Stimulated activated CD4-positive, alpha-beta T cell treated with anti-CD3 and anti-CD28 coated beads, Interleukin-15, amount 100 ng/mL, for 24 hours (primary cell): Measurements from ENCODE around the gene C19orf73.
"Not testable (repeated sequence)": the region's sequence is repeated elsewhere in the genome, so short reads cannot be mapped to it uniquely, and the experiment has no call there.

Experiments used
- DNase-seq: peaks from one replicate; pipeline ENCODE4 v3.0.0-alpha.2; 2020

Gene C19orf73

DNA sequence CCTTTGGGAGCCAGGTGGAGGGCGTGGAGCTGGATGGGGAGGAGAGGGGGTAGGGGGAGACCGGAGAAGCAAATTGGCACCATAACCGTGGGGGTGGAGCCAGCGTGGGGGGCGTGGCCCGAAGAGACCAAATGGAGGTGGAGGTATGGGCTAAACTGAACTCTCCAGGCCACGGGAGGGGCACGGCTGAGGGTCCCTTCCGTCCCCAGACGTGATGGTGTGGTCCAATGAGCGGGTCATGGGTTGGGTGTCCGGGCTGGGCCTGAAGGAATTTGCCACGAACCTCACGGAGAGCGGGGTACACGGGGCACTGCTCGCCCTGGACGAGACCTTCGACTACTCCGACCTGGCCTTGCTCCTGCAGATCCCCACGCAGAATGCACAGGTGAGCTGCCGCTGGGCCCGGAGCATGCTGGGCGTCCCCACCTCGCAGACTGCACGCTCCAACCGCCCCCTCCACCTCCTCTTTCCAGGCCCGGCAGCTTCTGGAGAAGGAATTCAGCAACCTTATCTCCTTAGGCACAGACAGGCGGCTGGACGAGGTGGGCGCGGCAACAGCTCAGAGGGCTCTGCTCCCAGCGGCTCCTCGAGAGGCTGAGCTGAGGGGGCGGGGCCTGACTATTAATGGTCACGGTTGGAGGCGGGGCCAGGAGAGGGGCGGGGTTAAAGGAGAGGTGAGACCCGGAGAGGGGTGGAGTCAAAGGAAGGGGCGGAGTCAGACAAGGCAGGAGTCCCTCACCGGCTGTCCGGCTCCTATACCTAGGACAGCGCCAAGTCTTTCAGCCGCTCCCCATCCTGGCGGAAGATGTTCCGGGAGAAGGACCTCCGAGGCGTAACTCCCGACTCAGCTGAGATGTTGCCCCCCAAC lies 30.1 kb upstream of the C19orf73 start:
- DNase-seq = peak; percentile 91

DNA sequence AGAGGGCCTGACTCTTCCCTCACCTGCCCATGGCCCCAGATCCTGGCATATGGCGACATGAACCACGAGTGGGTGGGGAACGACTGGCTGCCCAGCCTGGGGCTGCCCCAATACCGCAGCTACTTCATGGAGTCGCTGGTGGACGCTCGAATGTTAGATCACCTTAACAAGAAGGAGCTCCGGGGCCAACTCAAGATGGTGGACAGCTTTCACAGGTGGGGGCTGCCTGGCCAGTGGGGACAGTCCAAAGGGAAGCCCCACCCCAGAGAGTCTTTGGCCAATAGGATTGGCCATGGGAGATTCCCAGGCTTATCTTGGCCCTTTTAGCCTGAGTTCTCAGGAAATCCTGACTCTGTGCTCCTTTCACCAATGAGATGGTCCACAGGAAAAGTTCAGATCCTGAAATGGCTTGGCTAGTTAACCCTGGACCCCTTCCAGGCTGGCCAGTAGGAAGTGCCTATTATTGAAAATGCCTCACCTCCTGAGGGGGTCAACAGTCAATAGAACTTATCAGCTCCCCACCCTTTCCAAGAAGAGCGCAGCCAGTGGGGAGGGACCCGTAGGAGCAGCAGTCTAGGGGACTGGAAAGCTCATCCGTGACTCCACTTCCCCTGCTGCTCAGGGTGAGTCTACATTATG lies 29.2 kb upstream of the C19orf73 start:
- DNase-seq = no peak

DNA sequence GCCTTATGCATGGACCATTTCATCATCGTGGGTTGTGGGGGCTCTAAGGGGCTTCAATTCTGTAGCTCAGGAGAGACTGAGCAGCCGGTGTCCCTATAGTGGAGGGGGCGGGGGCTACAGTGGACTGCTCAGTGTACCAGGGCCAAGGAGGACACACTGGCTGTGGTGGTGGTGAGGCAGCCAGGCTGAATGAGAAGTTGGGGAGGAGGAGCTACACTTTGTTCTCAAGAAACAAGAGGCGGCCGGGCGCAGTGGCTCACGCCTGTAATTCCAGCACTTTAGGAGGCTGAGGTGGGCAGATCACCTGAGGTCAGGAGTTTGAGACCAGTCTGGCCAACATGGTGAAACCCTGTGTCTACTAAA lies 27.4 kb upstream of the C19orf73 start:
- DNase-seq = not testable (repeated sequence)

DNA sequence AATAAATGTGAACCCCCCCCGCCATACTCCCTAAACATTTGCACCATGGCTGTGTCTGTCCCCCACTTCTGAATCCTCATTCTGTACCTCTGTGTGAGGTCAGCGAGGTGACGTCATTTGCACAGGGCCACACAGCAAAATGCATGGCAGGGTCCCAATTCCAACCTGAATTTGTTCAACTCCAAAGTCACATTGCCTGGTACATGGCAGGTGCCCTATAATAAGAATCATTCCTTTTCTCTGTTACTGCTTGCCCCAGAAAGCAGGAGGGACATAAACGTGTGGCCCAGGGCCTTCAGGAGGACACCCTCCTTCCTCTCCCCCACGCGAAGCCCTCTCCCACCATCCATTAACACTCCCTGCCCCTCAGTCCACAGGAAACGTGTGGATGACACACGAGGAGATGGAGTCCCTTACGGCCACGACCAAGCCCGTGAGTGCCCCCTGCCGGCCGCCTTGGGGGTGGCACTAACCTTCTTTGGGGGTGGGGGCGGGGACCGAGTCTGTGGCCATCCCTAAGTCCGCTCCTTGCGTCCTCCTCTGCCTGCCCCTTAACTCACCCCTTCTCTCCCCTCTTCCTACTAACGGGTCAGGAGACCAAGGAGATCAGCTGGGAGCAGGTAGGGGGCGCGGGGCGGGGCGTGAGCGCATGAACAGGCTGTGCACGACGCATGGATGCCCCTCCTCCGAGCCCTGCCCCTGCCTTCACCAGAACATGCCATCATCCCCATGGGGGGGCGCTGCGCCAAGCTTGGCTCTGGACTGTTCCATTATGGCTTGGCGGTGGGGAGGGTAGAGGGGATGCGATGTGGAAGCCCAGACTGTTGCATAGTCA lies 26.8 kb upstream of the C19orf73 start:
- peak; percentile 85 for DNase-seq

DNA sequence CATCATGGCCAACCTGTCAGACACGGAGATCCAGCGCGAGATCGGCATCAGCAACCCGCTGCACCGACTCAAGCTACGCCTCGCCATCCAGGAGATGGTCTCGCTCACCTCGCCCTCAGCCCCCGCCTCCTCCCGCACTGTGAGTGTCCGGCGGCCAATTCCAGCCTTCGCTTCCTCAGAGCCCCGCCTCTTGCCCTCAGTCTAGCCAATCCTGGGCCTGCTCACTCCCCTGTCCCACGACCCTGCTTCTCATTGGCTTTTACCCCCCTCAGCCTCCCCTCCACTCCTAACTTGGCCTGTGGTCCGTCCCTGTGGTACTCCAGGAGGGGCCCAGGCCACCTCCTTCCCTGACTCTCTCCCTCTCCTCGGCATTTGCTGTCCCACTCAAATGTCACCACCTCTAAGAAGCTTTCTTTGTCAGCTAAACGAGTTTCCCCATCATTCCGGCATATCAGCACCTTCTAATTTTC lies 24.0 kb upstream of the C19orf73 start:
- peak; percentile 87 for DNase-seq

DNA sequence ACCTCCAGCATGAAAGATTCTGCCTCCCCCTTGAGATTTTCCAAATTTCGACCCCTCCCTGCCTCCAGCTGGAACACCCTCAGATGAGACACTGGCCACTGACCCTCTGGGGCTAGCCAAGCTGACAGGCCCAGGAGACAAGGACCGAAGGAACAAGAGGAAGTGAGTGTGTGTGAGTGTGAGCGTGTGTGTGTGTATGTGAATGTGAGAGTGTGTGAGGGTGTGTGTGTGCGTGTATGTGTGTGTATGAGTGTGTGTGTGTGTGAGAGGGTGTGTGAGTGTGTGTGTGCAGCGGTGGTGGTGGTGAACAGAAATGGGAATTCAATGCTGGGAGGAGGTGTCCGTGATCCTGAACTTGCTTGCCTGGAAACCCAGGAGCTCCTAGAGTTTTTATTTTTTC lies 22.4 kb upstream of the C19orf73 start:
- DNase-seq = no peak

DNA sequence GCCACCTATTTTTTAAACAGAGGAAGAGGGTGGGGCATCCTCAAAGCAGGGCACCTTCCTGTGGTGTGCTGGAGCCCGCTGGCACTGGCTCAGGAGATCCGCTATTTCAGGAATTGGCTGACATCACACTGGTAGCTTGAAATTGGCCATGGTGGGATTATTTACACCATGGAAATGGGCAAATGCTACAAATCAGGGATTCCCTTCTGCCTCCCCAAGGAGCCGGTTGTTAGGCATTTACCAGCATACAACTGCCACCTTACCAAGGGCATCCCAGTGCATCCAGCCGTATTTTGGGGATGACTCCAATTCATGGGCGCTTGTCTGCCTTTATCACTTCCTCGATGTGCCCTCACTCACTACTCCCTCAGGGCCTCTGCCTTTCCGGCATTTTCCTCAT lies 22.0 kb upstream of the C19orf73 start:
- no peak for DNase-seq

DNA sequence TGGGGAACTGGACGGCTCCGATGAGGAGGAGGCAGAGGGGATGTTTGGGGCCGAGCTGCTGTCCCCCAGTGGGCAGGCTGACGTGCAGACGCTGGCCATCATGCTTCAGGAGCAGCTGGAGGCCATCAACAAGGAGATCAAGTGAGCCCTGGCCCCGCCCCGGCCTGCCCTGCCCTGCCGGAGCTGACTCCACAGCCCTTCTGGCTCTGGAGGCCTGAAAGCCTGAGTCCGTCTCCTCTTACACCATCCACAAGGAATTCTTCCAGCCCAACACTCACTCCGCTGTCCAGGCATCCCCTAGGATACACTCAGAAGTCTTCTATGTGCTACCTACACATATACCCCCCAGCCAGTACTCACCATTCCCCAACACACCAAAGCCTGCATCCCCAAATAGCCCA lies 17.8 kb upstream of the C19orf73 start:
- no peak for DNase-seq

DNA sequence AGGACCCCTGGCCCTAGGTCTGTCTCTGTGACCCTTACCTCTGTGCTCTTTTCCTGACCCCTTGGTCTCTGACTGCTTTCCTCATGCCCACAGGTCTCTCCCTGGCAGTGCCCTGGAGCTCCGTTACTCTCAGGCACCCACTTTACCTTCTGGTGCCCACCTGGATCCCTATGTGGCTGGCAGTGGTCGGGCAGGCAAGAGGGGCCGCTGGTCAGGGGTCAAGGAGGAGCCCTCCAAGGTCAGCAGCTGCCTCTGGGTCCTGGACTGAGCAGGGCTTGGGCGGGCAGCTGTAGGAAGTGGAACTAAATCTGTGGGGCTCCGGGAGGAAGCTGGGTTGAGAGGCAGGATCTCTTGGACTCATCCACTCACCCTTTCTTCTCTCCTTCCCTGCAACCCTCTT lies 16.7 kb upstream of the C19orf73 start:
- no peak for DNase-seq

DNA sequence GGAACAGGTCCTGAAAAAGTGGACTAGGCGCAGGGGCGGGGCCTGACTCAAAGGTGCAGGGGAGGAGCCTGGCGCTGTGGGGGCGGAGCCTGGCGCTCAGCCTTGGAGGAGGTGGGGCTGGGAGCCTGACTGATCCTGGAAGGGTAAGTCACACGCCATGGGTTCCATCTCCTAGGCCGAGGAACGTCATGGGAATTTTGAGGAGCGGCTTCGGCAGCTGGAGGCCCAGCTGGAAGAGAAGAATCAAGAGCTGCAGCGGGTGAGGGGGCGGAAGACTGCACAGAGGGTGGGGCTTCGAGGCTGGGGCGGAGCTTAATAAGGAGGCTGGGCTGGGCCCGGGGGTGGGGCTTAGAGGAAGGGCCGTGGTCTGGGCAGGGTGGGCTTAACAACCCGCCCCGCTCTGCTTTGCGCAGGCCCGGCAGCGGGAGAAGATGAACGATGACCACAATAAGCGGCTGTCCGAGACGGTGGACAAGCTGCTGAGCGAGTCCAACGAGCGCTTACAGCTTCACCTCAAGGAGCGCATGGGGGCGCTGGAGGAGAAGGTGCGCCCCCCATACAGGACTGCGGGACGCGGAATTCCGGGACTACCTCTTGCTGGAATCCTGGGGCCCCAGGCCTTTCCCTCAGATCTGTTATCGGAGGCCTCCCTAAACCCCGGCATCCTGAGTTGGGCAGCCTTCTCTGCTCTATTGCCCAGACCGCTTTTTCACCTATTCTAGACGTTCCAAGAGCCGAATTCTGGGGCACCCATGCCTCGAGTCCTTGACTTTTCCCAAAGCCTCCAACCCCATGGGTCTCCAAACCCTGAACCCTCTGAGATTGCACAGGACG lies 14.9 kb upstream of the C19orf73 start:
- peak; percentile 68 for DNase-seq

DNA sequence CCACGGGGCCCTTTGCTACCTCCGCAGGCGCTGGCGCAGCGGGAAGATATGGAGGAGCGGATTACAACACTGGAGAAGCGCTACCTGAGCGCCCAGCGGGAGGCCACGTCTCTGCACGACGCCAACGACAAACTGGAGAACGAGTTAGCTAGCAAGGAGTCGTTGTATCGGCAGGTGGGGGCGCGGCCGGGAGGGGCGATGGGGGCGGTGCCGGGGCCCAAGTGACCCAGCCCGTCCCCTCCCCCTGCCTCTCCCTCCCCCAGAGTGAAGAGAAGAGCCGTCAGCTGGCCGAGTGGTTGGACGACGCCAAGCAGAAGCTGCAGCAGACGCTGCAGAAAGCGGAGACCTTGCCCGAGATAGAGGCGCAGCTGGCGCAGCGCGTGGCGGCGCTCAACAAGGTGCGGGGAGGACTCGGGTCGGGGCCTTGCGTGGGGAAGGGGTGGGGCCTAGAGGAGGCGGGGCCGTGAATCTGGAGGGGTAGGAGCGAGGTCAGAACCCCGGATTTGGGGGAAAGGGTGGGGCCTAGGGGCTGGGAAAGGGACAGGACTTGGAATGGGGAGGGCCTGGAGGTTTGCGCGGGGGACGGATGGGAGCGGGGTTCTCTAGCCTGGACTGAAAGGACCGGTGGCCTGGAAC lies 14.1 kb upstream of the C19orf73 start:
- DNase-seq = peak; percentile 41

DNA sequence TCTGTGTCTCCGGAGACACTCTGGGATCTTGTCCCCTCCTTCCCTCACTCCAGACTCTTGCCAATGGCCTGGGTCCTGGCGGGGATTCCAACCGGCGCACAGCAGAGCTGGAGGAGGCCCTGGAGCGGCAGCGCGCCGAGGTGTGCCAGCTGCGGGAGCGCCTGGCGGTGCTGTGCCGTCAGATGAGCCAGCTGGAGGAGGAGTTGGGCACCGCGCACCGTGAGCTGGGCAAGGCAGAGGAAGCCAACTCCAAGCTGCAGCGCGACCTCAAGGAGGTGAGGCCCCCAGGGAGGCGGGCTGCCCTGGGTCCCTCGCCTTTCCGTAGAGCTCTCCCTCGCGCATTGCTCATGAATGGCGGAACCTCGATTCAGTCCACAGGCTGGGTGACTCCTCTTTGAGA lies 11.4 kb upstream of the C19orf73 start:
- DNase-seq = no peak

DNA sequence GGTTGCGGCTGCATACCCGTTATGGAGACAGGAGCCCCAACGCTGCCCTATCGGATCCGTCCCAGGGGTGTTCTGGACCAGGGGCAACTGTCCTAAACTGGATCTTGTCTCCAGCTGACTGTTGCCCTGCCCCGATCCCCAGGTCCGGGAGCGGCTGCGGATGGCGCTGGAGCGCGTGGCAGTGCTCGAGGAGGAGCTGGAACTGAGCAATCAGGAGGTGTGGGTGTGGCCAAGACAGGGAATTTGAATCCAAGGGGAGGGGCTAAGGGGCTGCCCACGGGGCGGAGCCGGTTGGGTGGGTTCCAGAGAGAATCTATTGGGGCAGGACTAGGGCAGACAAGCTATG lies 10.3 kb upstream of the C19orf73 start:
- DNase-seq = no peak

DNA sequence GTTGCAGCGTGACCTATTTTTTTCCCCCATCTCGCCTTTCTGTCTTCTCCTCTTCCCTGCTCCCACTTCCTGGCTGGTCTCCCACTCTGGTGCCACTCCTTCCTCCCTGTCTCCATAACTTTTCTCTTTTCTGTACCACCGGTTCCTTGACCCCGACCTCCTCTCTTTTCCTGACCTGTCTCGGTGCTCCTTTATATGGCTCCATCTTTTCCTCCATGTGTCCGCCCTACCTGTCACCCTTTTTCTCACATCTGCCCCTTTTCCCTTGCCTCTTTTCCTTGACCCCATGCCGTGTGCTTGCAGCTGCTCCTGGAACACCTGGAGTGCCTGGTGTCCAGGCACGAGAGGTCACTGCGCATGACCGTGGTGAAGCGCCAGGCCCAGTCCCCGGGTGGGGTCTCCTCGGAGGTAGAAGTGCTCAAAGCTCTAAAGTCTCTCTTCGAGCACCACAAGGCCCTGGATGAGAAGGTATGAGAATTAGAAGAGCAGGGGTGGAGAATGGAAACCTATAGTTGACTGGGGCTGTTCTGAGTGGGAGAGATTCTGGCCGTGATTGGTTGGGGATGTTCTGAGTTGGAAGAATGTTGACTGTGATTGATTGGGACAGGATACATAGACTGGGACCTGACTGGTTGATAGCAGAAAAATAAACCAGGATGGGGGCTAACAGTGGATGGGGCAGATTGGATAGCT lies 9.7 kb upstream of the C19orf73 start:
- no peak for DNase-seq

DNA sequence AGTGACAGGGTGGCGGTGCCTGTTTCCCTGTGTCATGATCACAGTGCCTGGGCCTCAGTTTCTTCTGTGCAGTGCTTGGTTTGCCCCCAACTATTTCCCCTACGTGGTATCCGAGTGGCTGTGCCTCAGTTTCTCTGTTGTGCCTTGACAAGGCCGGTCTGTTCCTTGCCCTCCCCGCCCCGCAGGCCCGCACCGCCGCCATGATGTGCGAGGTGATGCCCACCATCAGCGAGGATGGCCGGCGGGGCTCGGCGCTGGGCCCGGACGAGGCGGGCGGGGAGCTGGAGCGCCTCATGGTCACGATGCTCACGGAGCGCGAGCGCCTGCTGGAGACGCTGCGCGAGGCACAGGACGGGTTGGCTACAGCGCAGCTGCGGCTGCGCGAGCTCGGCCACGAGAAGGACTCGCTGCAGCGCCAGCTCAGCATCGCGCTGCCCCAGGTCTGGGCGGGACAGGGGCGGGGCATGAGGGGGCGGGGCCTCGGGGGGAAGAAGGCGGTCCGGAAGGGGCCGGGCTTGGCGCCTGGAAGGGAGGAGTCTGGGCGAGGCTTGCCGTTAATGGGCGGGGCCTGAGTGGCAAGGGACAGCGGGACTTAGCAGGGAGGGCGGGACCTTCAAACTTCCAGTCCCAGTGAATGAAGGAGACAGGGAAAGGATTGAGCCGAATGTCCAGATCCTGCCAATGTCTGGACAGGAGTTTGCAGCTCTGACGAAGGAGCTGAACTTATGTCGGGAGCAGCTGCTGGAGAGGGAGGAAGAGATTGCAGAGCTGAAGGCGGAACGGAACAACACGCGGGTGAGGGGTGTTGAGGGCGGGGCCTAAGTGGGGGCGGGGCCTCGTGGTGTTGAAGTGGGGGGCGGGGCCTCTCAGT lies 9.0 kb upstream of the C19orf73 start:
- DNase-seq = peak; percentile 95

DNA sequence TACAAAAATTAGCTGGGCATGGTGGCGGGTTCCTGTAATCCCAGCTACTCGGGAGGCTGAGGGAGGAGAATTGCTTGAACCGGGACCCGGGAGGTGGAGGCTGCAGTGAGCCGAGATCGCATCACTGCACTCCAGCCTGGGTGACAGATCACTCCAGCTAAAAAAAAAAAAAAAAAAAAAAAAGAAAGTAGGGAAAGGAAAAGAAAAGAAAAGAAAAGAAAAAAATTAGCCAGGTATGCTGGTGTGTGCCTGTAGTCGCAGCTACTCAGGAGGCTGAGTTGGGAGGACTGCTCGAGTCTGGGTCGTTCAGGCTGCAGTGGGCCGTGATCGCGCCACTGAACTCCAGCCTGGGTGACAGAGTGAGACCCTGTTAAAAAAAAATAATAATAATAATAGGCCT lies 8.3 kb upstream of the C19orf73 start:
- not testable (repeated sequence) for DNase-seq

DNA sequence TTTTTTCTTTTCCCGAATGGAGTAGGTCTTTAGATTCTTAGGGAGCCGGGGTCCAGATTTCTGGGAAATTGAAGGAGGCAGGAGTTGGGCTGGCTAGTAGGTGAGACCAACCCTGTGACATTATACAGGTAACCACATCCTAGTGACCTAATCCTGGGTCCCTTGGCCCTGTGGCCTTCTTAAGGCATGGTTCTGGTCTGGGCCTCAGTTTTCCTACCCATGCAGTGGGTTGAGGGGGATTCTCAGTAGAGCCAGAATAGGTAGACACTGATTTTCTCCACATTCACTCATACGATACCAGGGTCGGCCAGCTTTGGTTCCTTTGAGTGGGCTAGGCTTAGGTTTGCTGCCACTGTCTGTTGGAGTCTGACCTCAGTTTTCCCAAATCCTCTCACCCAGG lies 7.6 kb upstream of the C19orf73 start:
- no peak for DNase-seq

DNA sequence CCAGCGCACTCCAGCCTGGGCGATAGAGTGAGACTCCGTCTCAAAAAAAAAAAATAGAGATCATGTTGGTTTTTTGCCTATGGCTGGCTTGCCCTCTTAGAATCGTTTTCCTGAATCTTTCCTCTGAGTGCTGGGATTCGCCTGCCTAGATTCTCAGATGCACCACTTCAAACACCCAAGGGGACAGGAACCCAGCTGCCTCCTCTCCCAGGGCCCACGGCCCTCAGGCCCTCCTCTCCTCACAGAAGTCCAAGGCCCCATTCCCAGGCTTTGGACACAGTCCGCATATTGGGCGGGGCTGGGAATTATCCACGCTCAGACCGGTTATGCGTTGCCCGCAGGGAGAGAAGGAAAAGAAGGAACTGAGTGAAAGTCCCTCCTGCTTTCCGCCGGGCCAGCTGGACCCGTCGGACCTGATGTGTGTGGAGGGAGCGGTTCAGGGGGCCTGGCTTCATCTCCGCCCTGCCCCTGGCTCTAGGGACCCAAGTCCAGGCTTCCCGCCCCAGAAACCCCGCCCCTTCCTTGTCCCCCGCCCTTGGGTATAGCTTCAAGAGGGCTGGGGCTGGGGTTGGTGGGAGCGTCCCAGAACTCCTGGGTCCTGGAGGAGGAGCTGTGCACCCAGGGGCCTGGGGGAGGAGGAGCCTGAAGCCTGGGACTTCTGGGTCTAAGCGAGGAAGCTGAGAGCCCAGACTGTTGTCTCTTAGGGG lies 6.2 kb upstream of the C19orf73 start:
- no peak for DNase-seq

DNA sequence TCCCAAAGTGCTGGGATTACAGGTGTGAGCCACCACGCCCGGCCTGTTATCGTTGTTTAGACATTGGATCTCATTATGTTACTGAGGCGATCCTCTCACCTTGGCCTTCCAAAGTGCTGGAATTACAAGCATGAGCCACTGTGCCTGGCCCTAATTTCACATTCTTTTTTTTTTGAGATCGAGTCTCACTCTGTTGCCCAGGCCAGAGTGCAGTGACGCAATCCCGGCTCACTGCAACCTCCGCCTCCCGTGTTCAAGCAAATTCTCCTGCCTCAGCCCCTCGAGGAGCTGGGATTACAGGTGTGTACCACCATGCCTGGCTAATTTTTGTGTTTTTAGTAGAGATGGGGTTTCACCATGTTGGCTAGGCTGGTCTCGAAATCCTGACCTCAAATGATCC lies 4.3 kb upstream of the C19orf73 start:
- DNase-seq = not testable (repeated sequence)

DNA sequence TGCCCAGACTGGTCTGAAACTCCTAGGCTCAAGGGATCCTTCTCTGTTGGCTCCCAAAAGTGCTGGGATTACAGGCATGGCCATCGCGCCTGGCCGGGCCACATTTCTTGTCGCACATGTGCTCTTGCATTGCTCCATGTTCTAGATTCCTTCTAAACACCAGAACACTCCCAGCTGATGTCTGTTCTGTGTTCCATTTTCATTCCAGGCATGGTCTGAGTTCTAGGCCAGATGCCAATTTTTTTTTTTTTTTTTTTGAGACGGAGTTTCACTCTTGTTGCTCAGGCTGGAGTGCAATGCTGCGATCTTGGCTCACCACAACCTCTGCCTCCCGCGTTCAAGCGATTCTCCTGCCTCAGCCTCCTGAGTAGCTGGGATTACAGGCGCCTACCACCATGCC lies 2.9 kb upstream of the C19orf73 start:
- DNase-seq = not testable (repeated sequence)
